HG03103 (cell line): ENCODE results near the gene ANP32B.

Source experiments
- ATAC-seq: cut with Tn5 transposase; IDR thresholded peaks from one replicate; pipeline ENCODE4 v1.9.1; 2021; ENCODE audit warnings: low read depth; ENCODE audit not compliant: unreplicated experiment

The ANP32B gene

GRCh38 chr9:98020476-98021145 is 37.5 kb downstream of the ANP32B start:
- no peak for ATAC-seq

GRCh38 chr9:98021306-98022040 is 38.3 kb downstream of the ANP32B start:
- ATAC-seq: no peak

GRCh38 chr9:98022447-98022846 is 39.3 kb downstream of the ANP32B start:
- no peak for ATAC-seq

- ATAC-seq: no peak
Measured at GRCh38 chr9:98024702-98025101, 41.6 kb downstream of the ANP32B start.

GRCh38 chr9:98031169-98031568 is 48.0 kb downstream of the ANP32B start:
- ATAC-seq: no peak

- no peak for ATAC-seq
Measured at GRCh38 chr9:98031935-98032334, 48.8 kb downstream of the ANP32B start.

GRCh38 chr9:98034593-98035546 is 51.7 kb downstream of the ANP32B start:
- ATAC-seq: peak; percentile 42

GRCh38 chr9:98037357-98037756 is 54.2 kb downstream of the ANP32B start:
- no peak for ATAC-seq

GRCh38 chr9:98038958-98039357 is 55.8 kb downstream of the ANP32B start:
- ATAC-seq: no peak

GRCh38 chr9:98039607-98040017 is 56.5 kb downstream of the ANP32B start:
- peak; percentile 49 for ATAC-seq

- ATAC-seq: no peak
Measured at GRCh38 chr9:98040212-98040611, 57.1 kb downstream of the ANP32B start.

- ATAC-seq: no peak
Measured at GRCh38 chr9:98043915-98044314, 60.8 kb downstream of the ANP32B start.

GRCh38 chr9:98045234-98046179 is 62.4 kb downstream of the ANP32B start:
- no peak for ATAC-seq

GRCh38 chr9:98046180-98046543 is 63.0 kb downstream of the ANP32B start:
- ATAC-seq: no peak

GRCh38 chr9:98047002-98047401 is 63.9 kb downstream of the ANP32B start:
- ATAC-seq: no peak

- no peak for ATAC-seq
Measured at GRCh38 chr9:98049288-98050072, 66.3 kb downstream of the ANP32B start.

- ATAC-seq: no peak
Measured at GRCh38 chr9:98050351-98050750, 67.2 kb downstream of the ANP32B start.

GRCh38 chr9:98054376-98054951 is 71.3 kb downstream of the ANP32B start:
- no peak for ATAC-seq
